Lung (tissue), 12 donors: ENCODE data around the gene NAP1L2. TPM values are rescaled to one million over a fixed set of nuclear protein-coding genes. Genes with fewer than 3 reads are reported as not detected.

ENCODE experiments used
- ATAC-seq: fragments of 200-7000 bp; cut with Tn5 transposase; one replicate; pipeline ENCODE4 v1.9.1; 2020; ENCODE audit warnings: moderate number of reproducible peaks; ENCODE audit not compliant: insufficient read depth, low FRiP score
- DNase-seq, 3 donors: peaks; one replicate each; pipeline ENCODE4 v3.0.0-alpha.2; 2013 to 2017
- H3K27ac ChIP-seq, 2 donors: one replicate each; pipeline ENCODE4 v1.5.1; 2013; ENCODE audit warnings: mild to moderate bottlenecking in 2 of 2, moderate library complexity in 2 of 2, control low read depth in 1 of 2, inconsistent platforms in 1 of 2, low read depth in 1 of 2, low read length in 1 of 2
- H3K27me3 ChIP-seq, 3 donors: one replicate each; pipeline ENCODE4 v1.5.1; 2013; ENCODE audit warnings: low read length in 2 of 3; ENCODE audit not compliant: control insufficient read depth in 3 of 3, insufficient read depth in 3 of 3
- H3K36me3 ChIP-seq, 4 donors: one replicate each; pipeline ENCODE4 v1.5.1; 2013; ENCODE audit warnings: low read length in 4 of 4, mild to moderate bottlenecking in 1 of 4, moderate library complexity in 1 of 4; ENCODE audit not compliant: control insufficient read depth in 4 of 4, insufficient read depth in 4 of 4
- H3K4me1 ChIP-seq, 5 donors: one replicate each; pipeline ENCODE4 v1.5.1; 2013; ENCODE audit warnings: low read length in 5 of 5, mild to moderate bottlenecking in 2 of 5, moderate library complexity in 1 of 5; ENCODE audit not compliant: control insufficient read depth in 5 of 5, insufficient read depth in 5 of 5
- H3K4me3 ChIP-seq: one replicate; pipeline ENCODE4 v1.5.1; 2013; ENCODE audit warnings: mild to moderate bottlenecking, control low read depth, moderate library complexity
- H3K9ac ChIP-seq, 2 donors: one replicate each; pipeline ENCODE4 v1.5.1; 2013; ENCODE audit warnings: low read length in 2 of 2, control low read depth in 1 of 2; ENCODE audit not compliant: insufficient read depth in 1 of 2
- H3K9me3 ChIP-seq, 4 donors: one replicate each; pipeline ENCODE4 v1.5.1; 2013; ENCODE audit warnings: low read length in 3 of 4, mild to moderate bottlenecking in 1 of 4, moderate library complexity in 1 of 4; ENCODE audit not compliant: control insufficient read depth in 4 of 4, insufficient read depth in 3 of 4
- CTCF ChIP-seq: IDR thresholded peaks from 2 replicates; pipeline ENCODE4 v1.5.1; 2012; ENCODE audit warnings: mild to moderate bottlenecking; ENCODE audit errors: control extremely low read depth, extremely low read depth
- WGBS, 2 donors: extraction: QIAGEN DNeasy Blood & Tissue Kit; methylation state at CpG; one replicate each; pipeline ENCODE4 v1.1.7; 2013; 5-methylcytosine and 5-hydroxymethylcytosine counted together
- polyA plus RNA-seq, 2 donors: library from polyadenylated mRNA; stranded (reverse); fragments of 200-250 nt; gene quantifications; one replicate each; pipeline ENCODE4 v1.2.1, GENCODE V29; 2013
- total RNA-seq, 2 donors: library from RNA; depleted of rRNA in 1 of 2; stranded (reverse); fragments of >200 nt in 1 of 2; gene quantifications; one replicate each; pipeline ENCODE4 v1.2.1, GENCODE V29; 2014 to 2021
- donor health status: control.
- donor health status: control.
- donor health status: Bipolar disorder and iron deficiency.
- donor health status: healthy.
- donor health status: DM: yes; HTN: yes; CAD: no.

The NAP1L2 gene
- total and polyA plus RNA-seq, 4 donors = 0.46 to 3.3 (median 1.3) TPM

GRCh38 chrX:73217621-73218020, 3.0 kb upstream of the NAP1L2 start:
- Histone ChIP-seq H3K9ac (no peak overlapping the region), H3K27ac (no peak overlapping the region), H3K4me3 (no peak overlapping the region), H3K4me1 (no peaks in the 10 kb centered on the region), H3K36me3 (no peaks in the 10 kb centered on the region), H3K9me3 (peaks cover 0 to 7% (median 1%) of the 10 kb centered on the region in 4 donors), H3K27me3 (peaks cover 0 to 9% (median 5%) of the 10 kb centered on the region in 3 donors)
- WGBS, 2 donors = 60 to 81% methylated on average over 3 of the region's 3 CpGs
- no peak for DNase-seq
- no peak for TF ChIP-seq CTCF
- ATAC-seq = no peak

GRCh38 chrX:73215246-73215645, 595 bp upstream of the NAP1L2 start:
- Histone ChIP-seq H3K27ac (no peak overlapping the region), H3K4me3 (no peak overlapping the region), H3K36me3 (no peaks in the 10 kb centered on the region), H3K27me3 (peaks cover 0 to 12% (median 8%) of the 10 kb centered on the region in 3 donors), H3K9ac (no peak overlapping the region), H3K9me3 (peaks cover 0 to 7% (median 1%) of the 10 kb centered on the region in 4 donors), H3K4me1 (no peaks in the 10 kb centered on the region)
- no peak for TF ChIP-seq CTCF
- WGBS, 2 donors = 10 to 45% methylated on average over 8 of the region's 8 CpGs
- ATAC-seq (no peak), DNase-seq (no peak)

- ATAC-seq = peak; percentile 21
- no peak overlapping the region for H3K9ac ChIP-seq
Measured at GRCh38 chrX:73213734-73214425, 771 bp downstream of the NAP1L2 start.

More at GRCh38 chrX:73213734-73214425, 771 bp downstream of the NAP1L2 start:
- DNase-seq = peak in 1 of 3 donors; percentile 0
- Histone ChIP-seq H3K4me1 (no peaks in the 10 kb centered on the region), H3K27me3 (peaks cover 0 to 12% (median 8%) of the 10 kb centered on the region in 3 donors), H3K4me3 (peak overlapping the region; percentile 40), H3K9me3 (no peaks in the 10 kb centered on the region), H3K27ac (no peak overlapping the region), H3K36me3 (no peaks in the 10 kb centered on the region)
- no peak for TF ChIP-seq CTCF
- WGBS, 2 donors = 6 to 27% methylated on average over 18 of the region's 18 CpGs
